Neural cell (in vitro differentiated cells): ENCODE data around the gene KERA.

ENCODE experiments used
- CTCF ChIP-seq: fragments of 450-650 bp; IDR thresholded peaks from 2 replicates; pipeline ENCODE4 v1.5.1; 2014; ENCODE audit warnings: antibody characterized with exemption, mild to moderate bottlenecking, moderate library complexity; ENCODE audit not compliant: poor library complexity, severe bottlenecking
- EZH2 ChIP-seq: fragments of 200-600, 300-800 bp; shearing (Covaris generic), sonication (generic); IDR thresholded peaks from 2 replicates; pipeline ENCODE4 v1.6.1; 2014; ENCODE audit warnings: antibody characterized with exemption, low read length, borderline replicate concordance, mild to moderate bottlenecking; ENCODE audit not compliant: insufficient read depth, poor library complexity, severe bottlenecking
- MXI1 ChIP-seq: fragments of 450-650 bp; conservative IDR thresholded peaks from 2 replicates; pipeline ENCODE4 v1.6.1; 2014; ENCODE audit warnings: antibody characterized with exemption, mild to moderate bottlenecking; ENCODE audit not compliant: poor library complexity, severe bottlenecking
- POLR2AphosphoS5 ChIP-seq: IDR thresholded peaks from 2 replicates; pipeline ENCODE4 v1.6.1; 2012
- RAD21 ChIP-seq: fragments of 450-650 bp; conservative IDR thresholded peaks from 2 replicates; pipeline ENCODE4 v1.6.1; 2014; ENCODE audit warnings: antibody characterized with exemption, mild to moderate bottlenecking, moderate library complexity
- REST ChIP-seq: IDR thresholded peaks from 2 replicates; pipeline ENCODE4 v1.6.1; 2012; ENCODE audit warnings: borderline replicate concordance
- TAF1 ChIP-seq: IDR thresholded peaks from 2 replicates; pipeline ENCODE4 v1.6.1; 2012; ENCODE audit warnings: low read depth

- TF ChIP-seq CTCF (no peak), TAF1 (no peak), POLR2AphosphoS5 (no peak), REST (no peak), EZH2 (no peak), RAD21 (no peak), MXI1 (no peak)
Measured at GRCh38 chr12:91070936-91071335, 13.1 kb upstream of the KERA start.
